SW 1271 (cell line): ENCODE results near the gene LECT2.

Experiments used
- DNase-seq, 2 experiments: peaks; one replicate each; lab custom pipeline; 2025; lab: John Stamatoyannopoulos, UW

LECT2 gene

GRCh38 chr5:135978993-135979392, 24.2 kb upstream of the LECT2 start:
- DNase-seq: no peak

- DNase-seq: no peak
Observed at GRCh38 chr5:135978212-135978631, 23.4 kb upstream of the LECT2 start.

- no peak for DNase-seq
Observed at GRCh38 chr5:135977375-135977928, 22.7 kb upstream of the LECT2 start.

GRCh38 chr5:135976216-135976615, 21.4 kb upstream of the LECT2 start:
- DNase-seq: no peak

DNA sequence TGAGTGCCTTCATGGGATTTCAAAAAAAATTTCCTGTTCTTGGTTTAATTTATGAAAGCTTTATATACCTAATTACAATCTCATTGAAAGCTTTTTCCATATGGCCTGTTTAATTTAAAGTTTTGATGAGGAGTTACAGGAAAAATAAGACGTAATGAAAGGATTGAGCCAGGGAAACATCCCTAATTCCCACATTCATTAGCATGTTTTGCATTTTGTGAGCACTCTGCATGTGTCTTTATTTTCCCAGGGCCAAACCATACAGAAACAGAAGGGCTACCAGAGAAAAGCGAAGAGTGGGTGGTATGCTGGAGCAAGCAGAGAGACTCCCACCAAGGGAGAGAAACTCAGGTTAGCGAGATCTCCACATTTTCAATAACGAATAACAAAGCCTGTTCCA, 20.3 kb upstream of the LECT2 start:
- no peak for DNase-seq

DNA sequence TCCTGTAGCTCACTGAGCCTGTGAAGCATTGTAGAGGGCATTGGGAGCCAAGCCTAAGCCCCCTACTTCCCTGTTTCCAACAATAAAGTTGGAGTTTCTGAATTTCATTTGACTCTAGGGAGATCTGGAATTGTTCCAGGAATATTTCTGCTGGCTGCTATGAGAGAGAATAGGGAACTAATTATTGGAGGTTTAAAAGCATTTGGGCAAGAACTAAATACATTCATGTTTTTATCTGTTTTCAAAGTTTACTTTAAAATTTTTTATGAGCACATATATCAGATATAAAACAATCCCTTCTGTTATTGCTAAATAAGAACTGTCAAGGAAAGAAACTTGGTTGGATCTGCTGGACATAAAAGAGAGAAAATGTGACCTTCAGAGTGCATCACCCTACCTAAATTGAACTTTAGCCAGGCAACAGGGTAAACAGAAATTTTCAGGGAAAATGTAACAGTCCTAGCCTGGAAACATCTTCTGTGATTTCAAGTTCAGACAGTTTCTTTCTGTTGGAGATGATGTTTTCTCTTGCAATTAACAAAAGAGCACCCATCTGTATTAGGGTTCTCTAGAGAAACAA, 19.3 kb upstream of the LECT2 start:
- DNase-seq: no peak

- no peak for DNase-seq
Observed at GRCh38 chr5:135973323-135974020, 18.7 kb upstream of the LECT2 start.

- DNase-seq: no peak
Observed at GRCh38 chr5:135971701-135972100, 16.9 kb upstream of the LECT2 start.

DNA sequence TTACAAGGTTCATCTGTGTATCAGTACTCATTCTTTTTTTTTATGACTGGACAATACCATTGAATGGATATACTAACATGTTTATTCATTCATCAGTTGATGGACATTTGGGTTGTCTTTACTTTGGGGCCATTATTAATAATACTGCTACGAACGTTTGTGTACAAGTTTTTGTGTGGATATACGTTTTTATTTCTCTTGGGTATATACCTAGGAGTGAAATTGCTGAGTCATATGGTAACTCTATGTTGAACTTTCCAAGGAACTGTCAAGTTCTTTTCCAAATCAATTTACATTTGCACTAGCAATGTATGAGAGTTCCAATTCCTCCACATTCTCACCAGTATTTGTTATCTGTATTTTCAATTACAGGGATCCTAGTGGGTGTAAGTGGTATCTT, 12.0 kb upstream of the LECT2 start:
- DNase-seq: no peak

DNA sequence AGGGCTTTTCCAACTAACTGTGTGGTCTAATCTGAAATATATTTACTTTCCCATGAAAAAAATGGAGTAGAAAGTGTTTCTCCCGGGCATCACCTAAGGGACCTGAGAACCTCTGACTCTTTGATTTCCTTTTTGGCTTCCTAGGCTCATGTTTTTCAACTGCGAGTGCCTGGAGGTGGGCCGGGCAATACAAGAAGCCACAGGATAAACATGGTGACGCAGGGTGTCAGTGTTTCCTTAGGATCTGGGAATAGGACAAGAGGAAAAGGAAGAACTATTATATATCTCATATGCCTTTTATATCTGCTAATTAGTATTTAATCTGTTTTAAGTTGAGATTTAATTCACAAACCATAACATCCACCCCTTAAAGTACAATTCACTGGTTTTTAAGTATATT, 11.4 kb upstream of the LECT2 start:
- no peak for DNase-seq

DNA sequence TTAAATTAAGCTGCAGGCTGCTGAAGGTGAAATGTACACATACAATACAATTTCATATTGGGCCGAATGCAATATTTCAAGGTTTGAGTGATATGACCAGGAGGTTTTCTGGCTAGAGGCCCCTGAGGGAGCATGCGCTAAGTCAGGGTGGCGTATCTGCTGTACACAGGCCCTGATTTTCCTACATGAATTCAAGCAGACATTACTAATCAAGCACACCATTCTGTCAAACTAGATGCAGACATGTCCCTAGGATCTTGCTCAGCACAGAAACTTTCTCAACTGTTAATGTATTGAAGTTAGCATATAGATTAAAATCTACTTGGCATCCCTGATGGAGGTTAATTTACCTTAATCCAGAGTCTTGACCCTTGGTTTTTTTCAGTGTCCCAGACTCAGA, 10.7 kb upstream of the LECT2 start:
- DNase-seq: no peak

DNA sequence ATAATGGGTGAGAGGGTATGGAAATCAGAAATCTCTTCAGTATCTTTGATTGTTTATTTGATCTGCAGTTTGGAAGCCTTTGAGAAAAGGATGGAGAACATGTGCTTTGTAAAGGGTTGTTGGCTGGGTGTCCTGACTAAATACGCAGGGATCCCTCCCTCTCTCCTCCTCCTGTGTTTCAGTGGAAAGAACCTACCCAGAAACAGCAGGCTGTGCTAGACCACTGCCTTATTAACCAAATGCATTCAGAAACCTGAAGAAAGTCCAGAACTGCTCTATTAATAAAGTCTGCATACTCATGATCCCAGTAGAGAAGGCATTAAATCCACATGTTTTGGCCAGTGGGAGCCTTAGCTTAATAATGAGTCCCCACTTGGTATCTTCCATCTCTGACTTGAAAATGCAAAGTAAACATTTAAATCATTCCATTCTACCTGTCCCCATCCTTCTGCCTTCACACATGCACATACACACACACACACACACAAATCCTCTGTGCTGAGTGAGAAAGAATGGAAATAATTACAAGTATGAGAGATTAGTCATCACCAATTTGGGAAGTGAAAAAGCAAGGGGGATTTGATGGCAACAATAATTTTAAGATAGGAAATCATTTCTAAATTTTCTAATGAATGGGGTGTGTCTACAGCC, 10.0 kb upstream of the LECT2 start:
- no peak for DNase-seq

DNA sequence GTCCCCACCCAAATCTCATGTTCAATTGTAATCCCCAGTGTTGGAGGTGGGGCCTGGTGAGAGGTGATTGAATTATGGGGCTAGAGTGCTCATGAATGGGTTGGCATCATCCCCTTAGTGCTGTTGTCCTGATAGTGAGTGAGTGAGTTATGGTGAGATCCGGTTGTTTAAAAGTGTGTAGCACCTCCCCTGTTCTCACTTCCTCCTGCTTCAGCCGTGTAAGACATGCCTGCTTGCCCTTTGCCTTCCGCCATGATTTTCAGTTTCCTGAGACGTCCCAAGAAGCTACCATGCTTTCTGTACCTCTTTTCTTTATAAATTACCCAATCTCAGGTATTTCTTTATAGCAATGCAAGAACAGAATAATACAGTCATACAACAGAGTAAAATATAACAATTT, 742 bp upstream of the LECT2 start:
- DNase-seq: no peak

GRCh38 chr5:135953850-135954249, 933 bp downstream of the LECT2 start:
- no peak for DNase-seq

DNA sequence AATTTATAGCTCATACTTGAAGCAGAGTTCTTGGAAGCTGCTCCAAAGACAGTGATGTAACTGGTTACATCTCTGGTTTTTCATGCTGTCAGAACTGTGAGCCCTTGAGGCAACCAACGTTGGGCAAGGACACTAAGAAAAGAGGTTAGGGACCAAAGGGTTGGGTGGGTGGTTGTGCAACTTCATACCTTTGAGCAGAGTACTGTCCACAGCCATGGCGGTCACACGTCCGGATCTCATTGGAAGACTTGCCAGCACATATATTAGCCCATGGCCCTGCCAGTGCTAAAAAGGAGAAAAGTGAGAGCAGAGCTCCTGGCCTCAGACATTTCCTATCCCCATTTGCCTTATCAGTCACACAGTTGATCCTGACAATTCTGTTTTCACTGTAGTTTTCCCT, 2.1 kb downstream of the LECT2 start:
- DNase-seq: no peak

- no peak for DNase-seq
Observed at GRCh38 chr5:135951807-135952206, 3.0 kb downstream of the LECT2 start.

DNA sequence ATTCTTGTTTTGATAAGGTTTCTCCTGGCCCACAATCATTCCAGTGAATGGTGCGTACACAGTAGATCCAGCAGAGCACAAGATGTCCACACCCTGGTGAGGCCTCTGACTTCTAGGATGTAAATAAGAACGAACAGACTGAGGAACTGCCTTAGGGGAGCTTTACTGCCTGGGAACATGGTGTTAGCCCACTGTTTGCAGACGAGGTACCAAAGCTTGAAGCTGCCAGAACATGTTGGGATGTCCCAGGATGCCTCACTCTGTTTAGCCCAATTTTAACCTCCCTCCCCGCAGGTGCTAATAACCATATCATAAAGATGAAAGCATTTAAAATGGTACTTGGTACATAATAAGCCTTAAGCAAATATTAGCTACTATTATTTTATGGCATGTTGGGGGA, 3.5 kb downstream of the LECT2 start:
- DNase-seq: no peak

DNA sequence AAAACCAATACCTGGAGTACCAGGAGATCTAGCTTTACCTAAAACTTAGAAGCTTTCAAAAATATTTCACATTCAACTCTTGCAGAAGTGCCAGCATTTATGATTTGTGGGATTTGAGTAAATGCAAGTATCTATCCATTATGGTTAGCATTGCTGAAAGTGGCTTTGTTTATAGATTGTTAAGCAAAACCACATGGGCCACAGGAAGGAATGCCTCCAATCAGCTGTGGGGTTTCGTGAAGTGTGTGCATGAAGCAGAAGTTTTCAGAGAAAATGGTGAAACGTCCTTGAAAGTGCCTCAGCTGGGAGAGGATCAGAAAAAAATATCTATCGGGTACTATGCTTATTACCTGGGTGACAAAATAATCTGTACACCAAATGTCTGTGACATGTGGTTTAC, 4.2 kb downstream of the LECT2 start:
- DNase-seq: no peak

DNA sequence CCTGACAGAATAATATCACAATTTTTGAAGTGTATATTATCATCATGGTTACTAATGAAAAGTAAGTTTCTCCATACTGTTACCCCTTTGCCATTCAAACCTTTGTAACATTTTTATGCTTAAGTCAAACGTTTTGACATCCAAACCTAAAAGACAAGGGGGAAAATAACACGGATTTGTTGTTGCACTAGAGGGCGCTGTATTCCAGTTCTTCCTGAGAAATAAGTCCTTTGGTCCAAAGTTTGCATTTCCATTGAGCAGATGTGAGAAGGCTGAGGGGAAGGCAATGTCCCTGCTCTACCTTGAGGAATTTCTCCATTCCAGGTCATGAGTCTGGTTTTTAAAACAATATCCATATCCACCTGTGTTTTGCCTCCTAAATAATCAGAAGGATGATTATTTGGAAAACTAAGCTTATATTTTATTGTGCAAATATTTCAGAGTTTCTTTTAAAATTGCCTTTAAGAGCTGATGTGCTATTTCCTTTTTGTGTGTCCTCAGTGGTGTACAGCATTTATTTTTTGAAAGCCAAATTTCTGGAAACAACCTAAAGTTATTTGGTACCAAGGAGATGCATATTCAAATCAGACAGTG, 9.7 kb downstream of the LECT2 start:
- peak; percentile 47 to 81 for DNase-seq

- DNase-seq: no peak
Observed at GRCh38 chr5:135944564-135944963, 10.2 kb downstream of the LECT2 start.

GRCh38 chr5:135942202-135942771, 12.5 kb downstream of the LECT2 start:
- no peak for DNase-seq

GRCh38 chr5:135941711-135942110, 13.1 kb downstream of the LECT2 start:
- DNase-seq: no peak
